SK-N-MC (cell line): ENCODE data around the gene ZNF574.

ENCODE experiments used
- DNase-seq: peaks from one replicate; pipeline ENCODE4 v3.0.0-alpha.2; 2011; ENCODE audit warnings: low read depth, low spot score
- H3K27ac ChIP-seq: fragments of 200-600 bp; sonication (generic); 2 replicates; pipeline ENCODE4 v1.5.1; 2016; ENCODE audit warnings: mixed run types
- H3K36me3 ChIP-seq: fragments of 200-600 bp; sonication (generic); 2 replicates; pipeline ENCODE4 v1.6.1; 2017; ENCODE audit warnings: antibody characterized with exemption, low read length, mixed read lengths; ENCODE audit not compliant: insufficient read depth
- H3K4me3 ChIP-seq: fragments of 200-600 bp; sonication (generic); 2 replicates; pipeline ENCODE4 v1.5.1; 2016
- H3K9ac ChIP-seq: fragments of 200-600 bp; sonication (generic); 2 replicates; pipeline ENCODE4 v1.8.0; 2017; ENCODE audit warnings: mixed run types, mixed read lengths; ENCODE audit not compliant: insufficient read length
- H3K9me3 ChIP-seq: fragments of 200-600 bp; sonication (generic); 2 replicates; pipeline ENCODE4 v1.6.1; 2017; ENCODE audit warnings: low read depth, mild to moderate bottlenecking, antibody characterized with exemption, low read length, moderate library complexity, mixed read lengths
- EZH2 ChIP-seq: fragments of 200-600 bp; sonication (generic); IDR thresholded peaks from one replicate; pipeline ENCODE4 v1.6.1; 2017; ENCODE audit warnings: antibody characterized with exemption
- FOXP2 ChIP-seq: optimal IDR thresholded peaks from 2 replicates; pipeline ENCODE3; 2011; ENCODE audit warnings: mild to moderate bottlenecking, moderate library complexity; ENCODE audit not compliant: insufficient read depth; ENCODE audit errors: extremely low read length, control extremely low read depth
- POLR2AphosphoS5 ChIP-seq: IDR thresholded peaks from 2 replicates; pipeline ENCODE4 v1.6.1; 2012; ENCODE audit warnings: mild to moderate bottlenecking, low read depth, low read length, borderline replicate concordance

ZNF574 gene

DNA sequence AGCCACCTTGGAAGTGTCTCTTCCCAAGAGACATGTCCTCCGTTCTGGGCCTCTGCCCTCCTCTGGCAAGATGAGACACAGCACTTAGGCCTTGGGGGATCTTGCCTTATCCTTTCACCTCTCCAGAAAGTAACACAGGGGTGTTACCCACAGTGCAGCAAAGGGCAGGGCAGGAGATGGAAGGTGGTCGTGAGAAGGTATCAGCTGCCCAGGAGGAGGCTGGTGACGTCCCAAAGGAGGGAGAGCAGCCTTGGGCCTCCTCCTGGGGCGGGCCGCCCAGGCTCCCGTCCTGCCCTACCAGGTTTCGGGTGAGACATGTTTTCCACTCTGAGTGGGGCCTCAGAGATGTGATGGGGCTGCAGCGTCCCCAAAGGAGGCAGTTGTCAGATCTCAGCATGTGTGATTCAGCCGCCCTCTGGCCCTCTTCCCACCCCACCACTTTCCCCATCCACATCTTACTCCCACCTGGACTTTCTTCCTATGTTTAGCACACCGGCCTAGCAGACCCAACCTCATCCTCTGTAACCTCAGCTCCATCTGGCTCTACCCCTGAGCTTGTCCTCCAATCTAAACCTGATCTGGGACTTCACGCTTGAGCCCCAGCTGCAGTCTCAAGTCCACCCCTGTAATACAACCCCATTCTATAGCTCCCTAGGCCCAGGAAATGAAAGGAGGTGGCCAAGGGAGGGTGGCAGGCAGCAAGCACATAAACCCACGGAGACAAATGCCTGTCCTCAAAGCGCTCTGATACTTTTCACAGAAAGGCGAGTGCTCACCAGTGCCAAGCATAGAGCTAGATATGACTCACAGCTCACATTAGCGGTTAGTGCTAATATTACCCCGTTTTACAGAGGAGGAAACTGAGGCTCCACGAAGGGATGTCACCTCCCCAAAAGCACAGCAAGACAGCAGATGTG, 47.0 kb downstream of the ZNF574 start:
- no peak overlapping the region for H3K4me3 ChIP-seq
- DNase-seq: no peak
- no peaks in the 10 kb centered on the region for H3K36me3 ChIP-seq
- no peak overlapping the region for H3K27ac ChIP-seq
- no peak overlapping the region for H3K9ac ChIP-seq
- TF ChIP-seq POLR2AphosphoS5: no peak
- TF ChIP-seq FOXP2: no peak
- no peak for TF ChIP-seq EZH2
- H3K9me3 ChIP-seq: no peaks in the 10 kb centered on the region

DNA sequence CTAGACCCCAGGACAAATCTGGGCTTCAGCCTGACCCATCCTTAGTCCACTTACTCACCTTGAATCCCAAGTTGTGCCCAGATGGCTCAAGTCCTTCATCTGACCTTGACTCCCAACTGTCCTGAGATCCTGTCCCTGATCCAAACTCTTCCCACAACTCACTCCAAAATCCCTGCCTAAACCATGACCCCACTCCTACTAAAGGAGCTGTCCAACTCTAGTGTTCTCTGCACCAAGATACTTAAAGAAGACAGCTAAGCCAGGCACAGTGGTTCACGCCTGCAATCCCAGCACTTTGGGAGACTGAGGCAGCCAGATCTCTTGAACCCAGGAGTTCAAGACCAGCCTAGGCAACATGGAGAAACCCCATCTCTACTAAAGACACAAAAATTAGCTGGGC, 47.8 kb downstream of the ZNF574 start:
- Histone ChIP-seq H3K4me3 (no peak overlapping the region), H3K9me3 (no peaks in the 10 kb centered on the region), H3K27ac (no peak overlapping the region), H3K36me3 (no peaks in the 10 kb centered on the region), H3K9ac (no peak overlapping the region)
- TF ChIP-seq FOXP2 (no peak), EZH2 (no peak), POLR2AphosphoS5 (no peak)
- DNase-seq: no peak

DNA sequence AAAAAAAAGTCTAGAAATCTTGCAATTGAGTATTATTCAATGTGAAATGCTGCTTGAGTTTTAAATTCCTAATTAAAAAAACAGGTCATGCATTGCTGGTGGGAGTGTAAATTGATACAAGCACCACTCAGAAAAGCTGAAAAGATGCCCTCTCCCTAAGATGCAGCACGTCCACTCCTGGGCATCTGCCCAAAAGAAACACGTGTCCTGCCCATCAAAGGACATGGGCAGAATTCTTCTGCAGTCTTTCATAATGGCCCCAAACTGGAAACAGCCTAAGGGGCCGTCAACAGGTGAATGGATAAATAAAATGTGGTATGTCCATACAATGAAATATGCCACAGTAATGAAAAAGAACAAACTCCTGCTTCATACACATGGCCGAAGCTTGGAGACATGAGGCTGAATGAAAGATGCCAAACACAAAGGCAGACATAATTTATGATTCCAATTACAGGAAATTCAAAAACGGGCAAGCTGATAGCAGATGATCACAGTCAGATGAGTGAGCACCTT, 48.5 kb downstream of the ZNF574 start:
- Histone ChIP-seq H3K9me3 (no peaks in the 10 kb centered on the region), H3K9ac (no peak overlapping the region), H3K27ac (no peak overlapping the region), H3K36me3 (no peaks in the 10 kb centered on the region), H3K4me3 (no peak overlapping the region)
- TF ChIP-seq EZH2 (no peak), FOXP2 (no peak), POLR2AphosphoS5 (no peak)
- DNase-seq: no peak

DNA sequence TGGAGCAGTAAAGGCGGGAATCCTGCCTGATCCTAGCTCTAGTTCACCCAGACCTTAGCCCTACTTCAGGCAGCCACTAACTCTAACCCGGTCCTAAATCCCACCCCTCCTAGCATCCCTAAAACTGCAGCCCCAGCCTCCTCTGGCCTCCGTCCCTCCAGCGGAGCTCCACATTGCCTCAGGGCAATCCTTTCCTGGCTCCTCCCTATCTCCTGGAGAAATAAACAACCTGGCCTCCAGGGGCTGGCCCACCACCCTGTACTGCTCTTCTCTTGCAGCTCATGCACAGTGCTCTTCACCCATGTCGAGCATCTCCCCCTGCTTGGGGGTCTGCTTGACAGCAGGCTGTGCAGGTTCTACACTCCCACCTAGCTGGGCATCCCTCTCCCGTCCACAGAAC, 49.6 kb downstream of the ZNF574 start:
- Histone ChIP-seq H3K9me3 (no peaks in the 10 kb centered on the region), H3K27ac (no peak overlapping the region)
- DNase-seq: no peak

DNA sequence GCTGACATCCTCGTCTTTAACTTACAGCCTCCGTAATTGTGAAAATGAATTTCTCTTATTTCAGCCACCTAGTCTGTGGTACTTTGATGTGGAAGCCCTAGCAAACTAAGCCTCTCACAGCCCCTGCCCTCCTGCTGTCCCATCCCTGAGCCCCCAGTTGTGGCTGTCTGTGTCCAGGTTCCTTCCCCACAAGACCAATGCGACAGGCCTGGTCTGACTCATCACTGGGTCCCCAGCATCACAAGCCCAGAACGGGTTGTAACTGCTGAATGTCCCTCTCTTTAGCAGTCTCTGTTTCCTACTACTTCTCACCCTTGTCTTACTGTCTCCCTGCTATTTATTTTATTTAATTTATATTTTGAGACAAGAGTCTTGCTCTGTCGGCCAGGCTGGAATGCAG, 50.6 kb downstream of the ZNF574 start:
- no peak overlapping the region for H3K9ac ChIP-seq
- H3K4me3 ChIP-seq: no peak overlapping the region
- H3K27ac ChIP-seq: no peak overlapping the region
- TF ChIP-seq EZH2 (no peak), POLR2AphosphoS5 (no peak), FOXP2 (no peak)
- no peak for DNase-seq
- H3K36me3 ChIP-seq: no peaks in the 10 kb centered on the region
- H3K9me3 ChIP-seq: no peaks in the 10 kb centered on the region

More for the DNA sequence above, 49.6 kb downstream of the ZNF574 start:
- Histone ChIP-seq H3K4me3 (no peak overlapping the region), H3K36me3 (no peaks in the 10 kb centered on the region), H3K9ac (no peak overlapping the region)
- no peak for TF ChIP-seq FOXP2
- TF ChIP-seq POLR2AphosphoS5: no peak
- no peak for TF ChIP-seq EZH2

DNA sequence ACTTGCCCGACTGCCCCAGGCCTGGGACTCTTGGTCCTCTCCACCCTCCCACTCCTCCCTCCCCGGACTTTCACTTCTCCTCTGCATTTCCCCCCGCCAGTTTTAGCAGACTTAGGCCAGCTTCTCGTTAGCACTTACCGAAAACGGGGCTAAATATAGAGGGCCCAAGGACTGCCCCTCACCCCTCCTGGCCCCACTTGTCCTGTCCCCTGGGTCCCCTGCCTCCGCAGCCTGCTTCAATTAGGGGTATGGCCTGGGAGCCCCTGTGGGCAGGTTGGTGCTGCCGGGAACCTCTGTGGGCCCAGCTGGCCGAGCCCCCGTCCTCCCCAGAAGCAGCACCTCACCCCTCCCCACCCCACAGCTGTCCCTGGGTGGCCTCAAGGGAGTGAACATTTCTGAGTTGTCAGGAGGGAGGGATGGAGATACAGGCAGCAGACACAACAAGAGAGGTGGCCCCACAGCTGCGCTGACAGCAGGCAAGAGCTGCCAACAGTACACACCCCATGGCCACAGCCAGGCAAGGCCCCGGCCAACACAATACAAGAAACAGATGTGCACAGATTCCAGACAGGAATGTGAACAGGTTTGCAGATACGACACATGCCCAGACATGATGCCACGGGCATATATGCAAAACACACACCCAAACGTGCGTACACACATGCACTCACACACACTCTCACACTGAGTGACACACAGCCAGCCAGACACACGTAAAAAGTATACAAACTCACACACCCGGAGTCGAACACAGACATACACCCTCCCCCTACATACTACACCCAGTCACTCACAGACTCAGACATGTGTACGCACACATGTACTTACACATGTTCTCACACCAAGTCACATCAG, 53.7 kb downstream of the ZNF574 start:
- Histone ChIP-seq H3K9me3 (no peaks in the 10 kb centered on the region), H3K36me3 (no peaks in the 10 kb centered on the region), H3K9ac (no peak overlapping the region), H3K27ac (no peak overlapping the region), H3K4me3 (no peak overlapping the region)
- TF ChIP-seq POLR2AphosphoS5: no peak
- TF ChIP-seq EZH2: no peak
- TF ChIP-seq FOXP2: no peak
- DNase-seq: no peak

DNA sequence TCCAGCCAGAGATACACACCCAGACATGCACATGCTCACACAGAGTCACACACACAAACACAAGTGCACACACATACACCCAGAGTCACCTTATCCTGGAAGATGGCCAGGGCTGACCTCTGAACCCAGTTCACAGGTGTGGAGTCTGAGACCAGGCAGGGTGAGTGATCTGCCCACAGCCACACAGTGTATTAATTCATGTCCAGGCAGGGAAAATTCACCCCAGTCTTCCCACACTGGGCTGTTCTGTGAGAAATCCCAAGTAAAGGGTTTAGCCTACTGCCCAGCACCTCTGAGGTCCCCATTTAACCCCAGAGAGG, 54.2 kb downstream of the ZNF574 start:
- Histone ChIP-seq H3K4me3 (no peak overlapping the region), H3K36me3 (no peaks in the 10 kb centered on the region), H3K9me3 (no peaks in the 10 kb centered on the region), H3K9ac (no peak overlapping the region), H3K27ac (no peak overlapping the region)
- TF ChIP-seq EZH2: no peak
- no peak for TF ChIP-seq FOXP2
- TF ChIP-seq POLR2AphosphoS5: no peak
- DNase-seq: no peak
